Head of caudate nucleus (tissue), 42 donors: ENCODE data around the gene SNX14.

Experiments
- DNase-seq, 42 donors: peaks; one replicate each; pipeline versions ENCODE4 v3.0.0 to v3.0.0-alpha.2; 2020 to 2021; ENCODE audit warnings: mixed read lengths in 7 of 42
- intact Hi-C: fragments of 100-400 bp; cut with DNase I; formaldehyde crosslinking; loops from one replicate; pipeline ENCODE4 v1.15.0; 2022

The SNX14 gene

DNA sequence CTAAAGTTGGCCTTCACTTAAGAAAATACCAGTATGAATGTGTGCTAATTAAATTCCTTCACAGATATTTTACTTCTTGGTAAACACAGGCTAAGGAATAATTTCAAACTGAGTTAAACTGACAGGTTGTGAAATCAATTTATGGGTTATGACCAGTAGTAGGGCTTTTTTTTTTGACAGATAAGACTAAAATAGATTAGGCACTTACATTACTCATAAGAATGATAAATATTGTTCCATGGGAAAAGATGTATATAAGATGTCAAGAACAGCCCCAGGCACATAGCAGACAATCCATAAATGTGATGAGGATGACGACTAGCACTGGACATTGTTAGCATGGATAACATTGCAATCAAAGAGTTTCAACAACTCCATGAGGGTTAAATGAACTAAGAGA lies 120.9 kb downstream of the SNX14 start:
- intact Hi-C loops: no loop called here
- DNase-seq: no peak

DNA sequence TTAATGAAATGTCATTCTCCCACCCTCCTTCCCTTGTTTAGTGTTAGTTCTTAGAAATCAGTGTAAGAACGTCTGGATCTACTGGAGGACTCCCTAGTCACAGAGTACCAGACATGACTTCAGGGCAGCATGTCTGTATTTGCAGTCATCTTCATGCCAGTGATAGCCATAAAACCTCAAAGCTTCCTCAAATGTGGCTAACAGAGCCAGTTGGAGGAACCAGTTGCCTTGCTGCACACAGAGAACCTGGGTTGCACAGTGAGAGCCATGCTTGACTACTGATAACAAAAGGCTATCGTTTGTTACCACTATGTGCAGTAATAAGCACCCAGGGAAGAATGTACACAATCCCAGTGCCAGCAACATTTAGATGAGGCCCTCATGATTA lies 123.6 kb downstream of the SNX14 start:
- peak in 1 of 42 donors; percentile 5 for DNase-seq
- intact Hi-C loops: no loop called here

DNA sequence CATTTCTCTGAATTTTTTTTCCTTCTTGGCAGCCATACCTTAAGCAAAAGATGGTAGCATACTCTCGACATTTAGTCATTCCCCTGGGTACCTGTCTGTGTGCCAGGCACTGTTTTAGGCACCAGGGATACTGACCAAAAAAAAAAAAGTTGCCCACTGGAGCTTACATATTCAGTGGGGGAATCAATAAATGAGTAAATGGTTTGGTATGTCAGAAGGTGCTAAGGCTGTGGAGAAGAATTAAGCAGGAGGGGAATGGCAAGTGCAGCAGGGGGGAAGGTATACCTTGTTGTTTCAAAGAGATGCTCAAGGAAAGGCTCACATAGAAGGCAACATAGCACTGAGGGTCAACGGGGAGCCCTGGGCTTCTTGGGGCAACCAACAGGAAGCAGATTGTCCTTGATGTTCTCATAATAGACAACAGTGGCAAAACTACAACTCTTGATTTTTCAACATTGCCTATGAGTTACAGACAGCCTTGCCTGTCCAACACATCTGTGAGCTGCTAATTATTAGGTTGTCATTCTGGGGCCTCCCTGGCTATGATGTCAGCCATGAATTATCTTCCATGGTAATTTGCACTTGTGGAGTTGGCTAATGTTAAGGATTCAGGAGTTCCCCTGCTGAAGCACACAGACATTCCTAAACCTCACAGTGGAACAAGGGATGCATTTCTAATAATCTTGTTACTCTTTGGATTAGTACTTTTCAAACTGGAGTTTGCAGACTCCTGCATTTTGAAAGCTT lies 124.2 kb downstream of the SNX14 start:
- intact Hi-C loops: no loop called here
- DNase-seq: peak in 1 of 42 donors; percentile 16

DNA sequence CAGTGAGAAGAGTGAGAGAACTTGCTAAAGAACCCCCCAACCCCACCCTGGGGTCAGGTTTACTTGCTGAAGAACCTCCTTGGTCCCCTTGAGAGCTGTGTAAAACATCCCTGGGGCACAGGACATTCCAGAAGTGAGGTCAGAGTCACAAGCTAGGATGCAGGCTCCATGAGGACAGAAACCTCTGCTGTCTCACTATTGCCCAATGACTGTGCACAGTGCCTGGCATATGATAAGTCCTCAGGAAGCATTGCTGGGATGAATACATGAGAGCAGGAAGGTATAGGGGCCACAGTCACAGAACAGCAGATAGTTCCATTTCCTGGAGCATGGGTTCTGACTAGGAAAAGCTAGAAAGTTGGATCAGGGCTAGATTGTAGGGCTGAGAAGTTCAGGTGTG lies 125.3 kb downstream of the SNX14 start:
- peak in 1 of 42 donors; percentile 30 for DNase-seq
- intact Hi-C loops: no loop called here

GRCh38 chr6:85465762-85466161 lies 127.9 kb downstream of the SNX14 start:
- intact Hi-C loops: no loop called here

GRCh38 chr6:85464722-85465150 lies 128.9 kb downstream of the SNX14 start:
- intact Hi-C loops: no loop called here
- no peak for DNase-seq

More at GRCh38 chr6:85465762-85466161, 127.9 kb downstream of the SNX14 start:
- DNase-seq: no peak

GRCh38 chr6:85464260-85464644 lies 129.4 kb downstream of the SNX14 start:
- intact Hi-C loops: no loop called here
- peak in 1 of 42 donors; percentile 55 for DNase-seq

- DNase-seq: no peak
- intact Hi-C loops: no loop called here
These were observed 129.9 kb downstream of the SNX14 start for GRCh38 chr6:85463621-85464259.

GRCh38 chr6:85462673-85463072 lies 131.0 kb downstream of the SNX14 start:
- intact Hi-C loops: no loop called here
- no peak for DNase-seq

DNA sequence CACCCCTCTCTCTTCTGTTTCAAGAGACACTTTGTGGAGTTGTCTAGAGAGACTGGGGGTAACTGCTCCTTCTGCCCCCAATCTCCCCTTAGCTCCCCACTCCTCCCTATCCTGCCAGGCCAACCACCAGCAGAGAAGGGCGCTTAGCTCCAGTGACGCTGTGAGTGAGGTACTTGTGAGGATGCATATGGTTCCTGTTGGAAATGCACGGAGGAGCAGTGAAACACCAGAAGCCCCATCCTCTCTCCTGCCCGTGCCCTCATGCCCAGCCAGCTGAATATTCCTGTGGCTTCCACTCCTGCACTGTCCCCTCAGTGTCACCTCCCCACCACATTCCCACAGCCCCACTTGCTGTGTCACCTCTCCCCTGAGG lies 131.9 kb downstream of the SNX14 start:
- intact Hi-C loops: no loop called here
- DNase-seq: no peak

GRCh38 chr6:85460921-85461797 lies 132.5 kb downstream of the SNX14 start:
- no peak for DNase-seq

GRCh38 chr6:85460154-85460920 lies 133.3 kb downstream of the SNX14 start:
- DNase-seq: no peak
- intact Hi-C loops: no loop called here

More at GRCh38 chr6:85460921-85461797, 132.5 kb downstream of the SNX14 start:
- intact Hi-C loops: no loop called here

GRCh38 chr6:85459224-85459901 lies 134.3 kb downstream of the SNX14 start:
- no peak for DNase-seq
- intact Hi-C loops: no loop called here

DNA sequence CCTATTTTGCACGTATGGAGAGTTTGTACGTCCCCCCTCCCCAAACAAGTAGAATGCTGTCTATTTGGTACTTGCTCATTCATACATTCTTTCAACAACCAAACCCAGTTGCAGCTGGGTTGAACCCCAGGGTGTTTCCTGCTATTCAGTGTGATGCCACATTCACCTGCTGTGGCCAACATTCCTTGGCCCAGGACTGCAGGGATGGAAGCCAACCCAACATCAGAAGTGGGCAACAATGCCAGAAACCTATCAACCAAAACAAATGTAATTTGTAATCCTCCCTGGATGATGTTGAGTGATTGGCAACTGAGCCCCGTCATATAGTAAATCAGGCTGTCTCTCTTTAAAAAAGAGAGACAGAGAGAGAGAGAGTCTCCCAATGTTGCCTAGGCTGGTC lies 134.9 kb downstream of the SNX14 start:
- DNase-seq: no peak
- intact Hi-C loops: no loop called here

GRCh38 chr6:85458184-85458583 lies 135.5 kb downstream of the SNX14 start:
- intact Hi-C loops: no loop called here

DNA sequence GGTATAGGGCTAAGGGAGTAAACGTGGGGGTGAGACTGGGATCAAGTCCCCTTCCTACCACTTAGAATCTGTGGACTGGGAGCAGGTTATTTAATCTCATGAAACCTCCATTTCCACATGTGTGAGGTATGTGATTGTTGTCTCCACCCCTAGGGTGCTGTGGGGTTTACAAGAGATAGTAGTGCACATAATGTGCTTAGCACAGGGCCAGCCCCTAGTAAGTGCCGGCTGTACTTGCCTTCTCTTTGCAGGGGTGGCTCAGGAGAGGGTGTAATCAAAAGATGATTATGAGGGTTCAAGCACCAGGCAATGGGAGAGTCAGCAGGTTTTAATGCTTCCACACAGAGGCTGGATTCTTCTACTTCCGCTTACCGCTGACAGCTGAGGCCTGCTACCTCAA lies 136.9 kb downstream of the SNX14 start:
- no peak for DNase-seq
- intact Hi-C loops: no loop called here

More at GRCh38 chr6:85458184-85458583, 135.5 kb downstream of the SNX14 start:
- no peak for DNase-seq
